ENCODE data around the gene NEK5. TPM values are rescaled to one million over a fixed set of nuclear protein-coding genes. Genes with fewer than 3 reads are reported as not detected.

NEK5 gene
- total RNA-seq, 1 donor from 2014 or later = 4.3 TPM

DNA sequence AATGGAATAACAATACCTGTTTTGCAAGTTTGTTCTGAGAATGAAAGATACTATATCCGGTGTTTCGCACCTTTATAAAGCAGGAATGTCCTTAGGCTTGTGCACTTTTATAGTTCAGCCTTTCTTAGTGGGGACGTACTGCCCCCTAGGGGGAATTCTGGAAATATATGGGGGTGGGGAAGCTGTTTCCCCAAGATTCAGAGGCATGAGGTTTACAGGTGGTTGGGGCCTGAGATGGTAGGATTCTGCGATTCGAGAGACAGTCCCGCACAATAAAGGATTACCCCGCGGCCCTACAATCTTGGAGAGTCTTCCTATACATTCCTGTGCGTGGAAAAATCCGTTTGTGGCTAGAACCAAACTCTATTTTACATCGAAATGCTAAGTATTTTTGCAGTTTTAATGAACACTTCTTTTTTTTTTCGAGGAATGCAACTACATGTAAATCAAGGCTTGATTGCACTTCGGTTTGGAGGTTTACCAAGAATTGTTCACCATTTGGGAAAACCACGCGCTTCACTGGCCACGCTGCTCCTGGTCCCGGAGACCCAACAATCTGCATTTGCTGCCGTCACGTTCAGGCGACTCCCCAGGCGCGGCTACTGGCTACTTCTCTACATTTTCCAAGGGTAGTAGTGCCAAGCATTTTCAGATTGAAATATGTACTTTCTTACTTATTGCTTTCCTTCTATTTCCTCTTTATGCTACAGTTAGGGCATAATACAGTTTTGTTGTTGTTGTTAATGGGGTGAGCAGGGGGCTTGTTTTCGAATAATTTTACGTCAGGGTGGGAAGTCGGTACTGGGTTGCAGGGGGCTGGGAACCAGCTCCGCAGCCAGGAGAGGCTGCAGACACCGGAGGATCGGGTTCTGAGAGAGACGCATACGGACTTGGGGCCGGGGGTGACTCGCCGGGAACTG, 830 bp downstream of the NEK5 start:
- DNase-seq (ENCODE audit: low spot score in 2 of 2, unreplicated experiment in 2 of 2) = peak; percentile 30 to 77
- H3K9me3 Mint-ChIP-seq = peaks cover 10% of the 10 kb centered on the region
- H3K27me3 Mint-ChIP-seq (ENCODE audit: low read depth) = no peaks in the 10 kb centered on the region

DNA sequence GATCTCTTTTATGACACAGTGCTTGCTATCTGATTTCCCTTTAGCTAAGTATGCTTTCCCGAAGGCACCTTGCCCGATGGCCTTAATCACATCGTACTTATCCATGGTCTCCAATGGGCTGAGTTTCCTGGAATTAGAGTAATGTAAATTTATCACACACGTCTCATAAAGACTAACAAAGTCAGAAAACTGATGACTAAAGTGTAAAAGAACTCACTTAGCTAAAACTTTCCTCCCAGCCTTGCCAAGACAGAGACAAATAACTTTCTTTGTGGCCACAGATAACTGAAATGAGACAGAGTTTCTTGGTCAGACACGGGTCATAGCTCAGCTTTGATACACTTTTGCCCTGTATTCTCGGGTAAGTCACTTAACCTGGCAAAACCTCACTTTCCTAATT, 1.5 kb downstream of the NEK5 start:
- TF ChIP-seq, protein P1, sequence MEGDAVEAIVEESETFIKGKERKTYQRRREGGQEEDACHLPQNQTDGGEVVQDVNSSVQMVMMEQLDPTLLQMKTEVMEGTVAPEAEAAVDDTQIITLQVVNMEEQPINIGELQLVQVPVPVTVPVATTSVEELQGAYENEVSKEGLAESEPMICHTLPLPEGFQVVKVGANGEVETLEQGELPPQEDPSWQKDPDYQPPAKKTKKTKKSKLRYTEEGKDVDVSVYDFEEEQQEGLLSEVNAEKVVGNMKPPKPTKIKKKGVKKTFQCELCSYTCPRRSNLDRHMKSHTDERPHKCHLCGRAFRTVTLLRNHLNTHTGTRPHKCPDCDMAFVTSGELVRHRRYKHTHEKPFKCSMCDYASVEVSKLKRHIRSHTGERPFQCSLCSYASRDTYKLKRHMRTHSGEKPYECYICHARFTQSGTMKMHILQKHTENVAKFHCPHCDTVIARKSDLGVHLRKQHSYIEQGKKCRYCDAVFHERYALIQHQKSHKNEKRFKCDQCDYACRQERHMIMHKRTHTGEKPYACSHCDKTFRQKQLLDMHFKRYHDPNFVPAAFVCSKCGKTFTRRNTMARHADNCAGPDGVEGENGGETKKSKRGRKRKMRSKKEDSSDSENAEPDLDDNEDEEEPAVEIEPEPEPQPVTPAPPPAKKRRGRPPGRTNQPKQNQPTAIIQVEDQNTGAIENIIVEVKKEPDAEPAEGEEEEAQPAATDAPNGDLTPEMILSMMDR (IDR thresholded peaks at IDR 0.05; ENCODE audit: unreplicated experiment) = no peak
- H3K4me1 Mint-ChIP-seq = peaks cover 29% of the 10 kb centered on the region
- peaks cover 21% of the 10 kb centered on the region for H3K36me3 Mint-ChIP-seq
- H3K27ac Mint-ChIP-seq = peak overlapping the region; percentile 92
- peak overlapping the region; percentile 84 for H3K4me3 Mint-ChIP-seq
- H3K9me3 Mint-ChIP-seq = peaks cover 10% of the 10 kb centered on the region
- H3K27me3 Mint-ChIP-seq (ENCODE audit: low read depth) = no peaks in the 10 kb centered on the region
- DNase-seq (ENCODE audit: low spot score in 2 of 2, unreplicated experiment in 2 of 2) = no peak

More for the DNA sequence above, 830 bp downstream of the NEK5 start:
- peaks cover 26% of the 10 kb centered on the region for H3K36me3 Mint-ChIP-seq
- H3K4me3 Mint-ChIP-seq = peak overlapping the region; percentile 84
- H3K4me1 Mint-ChIP-seq = peaks cover 27% of the 10 kb centered on the region
- H3K27ac Mint-ChIP-seq = peak overlapping the region; percentile 92
- TF ChIP-seq, protein P1 (IDR thresholded peaks at IDR 0.05; ENCODE audit: unreplicated experiment) = peak; percentile 76

DNA sequence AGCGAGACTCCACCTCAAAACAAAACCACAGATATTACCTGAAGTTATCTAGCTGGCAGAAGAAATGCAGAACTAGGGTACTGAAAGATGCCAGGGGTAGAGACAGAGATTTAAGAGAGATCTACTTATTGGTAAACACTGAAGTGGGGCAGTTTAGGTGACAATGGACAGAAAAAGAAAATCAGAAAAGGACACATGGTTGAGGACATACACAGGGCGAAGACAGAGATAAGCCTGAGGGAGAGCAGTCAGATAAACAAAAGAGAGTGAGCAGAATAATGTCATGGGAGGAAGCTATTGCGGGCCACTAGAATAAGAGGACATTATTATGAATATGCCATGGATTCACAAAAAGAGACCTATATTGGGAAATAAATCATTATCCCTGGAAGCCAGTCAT, 3.3 kb downstream of the NEK5 start:
- peaks cover 31% of the 10 kb centered on the region for H3K4me1 Mint-ChIP-seq
- H3K4me3 Mint-ChIP-seq = no peak overlapping the region

DNA sequence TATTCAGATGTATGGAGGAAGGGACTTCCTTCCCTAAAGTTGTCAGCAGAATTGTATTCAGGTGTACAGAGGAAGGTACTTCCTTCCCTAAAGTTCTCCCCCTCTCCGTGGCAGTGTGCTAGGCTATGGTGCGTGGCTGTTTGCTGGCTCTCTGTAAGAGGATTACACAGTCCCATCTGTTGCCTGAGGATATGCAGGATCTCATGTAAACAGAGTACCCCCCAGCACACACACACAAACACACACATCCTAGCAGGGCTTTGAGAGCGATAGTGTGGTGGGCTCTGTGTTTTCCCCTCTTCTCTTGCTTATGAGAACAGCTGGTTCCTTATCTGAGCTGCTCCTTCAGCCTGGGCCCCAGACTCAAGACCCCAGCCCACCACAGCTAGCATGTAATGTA, 10.3 kb downstream of the NEK5 start:
- Mint-ChIP-seq H3K9me3 (no peaks in the 10 kb centered on the region), H3K36me3 (no peaks in the 10 kb centered on the region), H3K4me3 (no peak overlapping the region), H3K27ac (no peak overlapping the region), H3K27me3 (ENCODE audit: low read depth) (no peaks in the 10 kb centered on the region), H3K4me1 (peaks cover 11% of the 10 kb centered on the region)
- TF ChIP-seq, protein P1 (IDR thresholded peaks at IDR 0.05; ENCODE audit: unreplicated experiment) = no peak
- no peak for DNase-seq (ENCODE audit: low spot score in 2 of 2, unreplicated experiment in 2 of 2)

More for the DNA sequence above, 3.3 kb downstream of the NEK5 start:
- H3K27me3 Mint-ChIP-seq (ENCODE audit: low read depth) = no peaks in the 10 kb centered on the region
- H3K27ac Mint-ChIP-seq = peak overlapping the region; percentile 5
- DNase-seq (ENCODE audit: low spot score in 2 of 2, unreplicated experiment in 2 of 2) = no peak
- no peaks in the 10 kb centered on the region for H3K9me3 Mint-ChIP-seq
- TF ChIP-seq, protein P1 (IDR thresholded peaks at IDR 0.05; ENCODE audit: unreplicated experiment) = no peak
- peaks cover 4% of the 10 kb centered on the region for H3K36me3 Mint-ChIP-seq

DNA sequence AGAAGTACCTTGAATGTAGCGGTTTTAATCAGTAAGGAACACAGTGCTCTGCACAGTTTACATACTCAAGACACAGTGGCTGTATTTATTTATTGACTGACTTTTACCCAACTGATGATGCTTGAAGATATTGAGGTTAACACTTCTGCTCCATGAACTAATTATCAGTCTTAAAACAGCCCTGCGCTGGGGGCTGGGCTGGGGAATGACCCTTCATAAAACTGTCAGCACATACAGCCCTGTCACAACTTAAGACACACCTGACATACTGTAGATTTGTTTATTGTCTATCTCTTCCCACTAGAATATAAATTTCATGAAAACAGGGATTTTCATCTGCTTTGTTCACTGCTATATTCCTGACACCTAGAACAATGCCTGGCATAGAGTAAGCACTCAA, 10.8 kb downstream of the NEK5 start:
- no peak overlapping the region for H3K4me3 Mint-ChIP-seq
- no peaks in the 10 kb centered on the region for H3K9me3 Mint-ChIP-seq
- H3K4me1 Mint-ChIP-seq = peaks cover 9% of the 10 kb centered on the region
- H3K36me3 Mint-ChIP-seq = no peaks in the 10 kb centered on the region
- no peak for DNase-seq (ENCODE audit: low spot score in 2 of 2, unreplicated experiment in 2 of 2)
- TF ChIP-seq, protein P1 (IDR thresholded peaks at IDR 0.05; ENCODE audit: unreplicated experiment) = no peak
- H3K27me3 Mint-ChIP-seq (ENCODE audit: low read depth) = no peaks in the 10 kb centered on the region
- no peak overlapping the region for H3K27ac Mint-ChIP-seq
